ENCODE data around the gene VPS37B.

DNA sequence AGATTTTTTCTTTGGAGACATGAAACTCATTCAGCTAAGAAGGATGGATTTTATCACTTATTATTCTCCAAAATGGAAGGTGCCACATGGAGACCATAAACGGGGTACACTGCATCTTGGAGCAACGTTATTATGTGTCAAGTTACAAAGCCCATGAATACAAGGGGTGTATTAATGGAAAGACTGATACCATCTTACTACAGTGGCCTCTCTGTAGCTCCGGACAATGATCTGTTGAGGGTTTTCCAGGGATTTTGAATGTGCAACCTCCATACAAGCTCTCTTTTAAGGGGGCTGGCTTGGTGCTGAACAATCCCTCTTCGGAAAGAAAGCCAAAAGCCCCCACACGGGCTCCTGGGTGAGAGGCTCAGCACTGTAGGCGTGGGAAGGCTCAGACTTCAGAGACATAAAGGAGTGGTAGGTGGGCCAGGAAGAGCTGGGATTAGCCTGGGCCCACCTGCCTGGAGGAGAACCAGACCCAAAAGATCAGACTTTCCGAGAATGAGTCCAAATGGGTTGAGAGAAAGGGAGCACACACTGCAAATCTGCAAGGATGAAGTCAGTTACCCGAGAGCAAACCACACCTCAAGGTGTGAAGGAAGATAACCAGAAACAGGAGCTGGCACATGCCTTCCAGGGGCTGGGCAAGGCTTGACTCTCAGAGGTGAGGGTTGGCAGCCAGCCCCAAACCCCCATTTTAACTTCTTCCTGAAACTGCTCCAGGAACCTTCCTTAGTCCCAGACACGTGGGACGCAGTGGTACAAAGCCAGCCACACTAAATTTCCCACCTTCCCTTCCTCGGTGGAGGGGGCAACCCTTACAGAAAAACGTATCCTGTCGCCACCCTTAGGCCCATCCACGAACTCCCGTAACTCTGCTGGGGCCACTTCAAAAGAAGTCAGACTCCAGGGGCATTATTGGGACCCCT lies 1.5 kb downstream of the VPS37B start:
- TF ChIP-seq, protein P1, sequence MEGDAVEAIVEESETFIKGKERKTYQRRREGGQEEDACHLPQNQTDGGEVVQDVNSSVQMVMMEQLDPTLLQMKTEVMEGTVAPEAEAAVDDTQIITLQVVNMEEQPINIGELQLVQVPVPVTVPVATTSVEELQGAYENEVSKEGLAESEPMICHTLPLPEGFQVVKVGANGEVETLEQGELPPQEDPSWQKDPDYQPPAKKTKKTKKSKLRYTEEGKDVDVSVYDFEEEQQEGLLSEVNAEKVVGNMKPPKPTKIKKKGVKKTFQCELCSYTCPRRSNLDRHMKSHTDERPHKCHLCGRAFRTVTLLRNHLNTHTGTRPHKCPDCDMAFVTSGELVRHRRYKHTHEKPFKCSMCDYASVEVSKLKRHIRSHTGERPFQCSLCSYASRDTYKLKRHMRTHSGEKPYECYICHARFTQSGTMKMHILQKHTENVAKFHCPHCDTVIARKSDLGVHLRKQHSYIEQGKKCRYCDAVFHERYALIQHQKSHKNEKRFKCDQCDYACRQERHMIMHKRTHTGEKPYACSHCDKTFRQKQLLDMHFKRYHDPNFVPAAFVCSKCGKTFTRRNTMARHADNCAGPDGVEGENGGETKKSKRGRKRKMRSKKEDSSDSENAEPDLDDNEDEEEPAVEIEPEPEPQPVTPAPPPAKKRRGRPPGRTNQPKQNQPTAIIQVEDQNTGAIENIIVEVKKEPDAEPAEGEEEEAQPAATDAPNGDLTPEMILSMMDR (conservative IDR thresholded peaks at IDR 0.05 in 1 of 2, IDR thresholded peaks at IDR 0.05 in 1 of 2; ENCODE audit: extremely low read depth in 1 of 2, insufficient read depth in 1 of 2, low read depth in 1 of 2, low read length in 2 of 2), result peak in 1 of 2 donors; percentile 16
- TF ChIP-seq EZH2 (IDR thresholded peaks at IDR 0.05; ENCODE audit: borderline replicate concordance, low read length), result no peak

All from mammary epithelial cell (primary cell).